ENCODE results near the gene GAS6.
"Not testable (repeated sequence)": the region's sequence is repeated elsewhere in the genome, so short reads cannot be mapped to it uniquely, and the experiment has no call there.

The GAS6 gene

GRCh38 chr13:113869263-113869662, 5.4 kb upstream of the GAS6 start:
- no peak for TF ChIP-seq CTCF (IDR thresholded peaks at IDR 0.05; ENCODE audit: low read depth, low read length)
- DNase-seq (ENCODE audit: low read depth in 2 of 2), result no peak
- H3K4me3 ChIP-seq (replicated peaks in 1 of 2; ENCODE audit: low read depth in 2 of 2, low read length in 2 of 2), result no peak overlapping the region

- not testable (repeated sequence) for DNase-seq (ENCODE audit: low read depth in 2 of 2); H3K4me3 ChIP-seq (replicated peaks in 1 of 2; ENCODE audit: low read depth in 2 of 2, low read length in 2 of 2)
These were observed 4.0 kb upstream of the GAS6 start for GRCh38 chr13:113867913-113868312.

- H3K4me3 ChIP-seq (replicated peaks in 1 of 2; ENCODE audit: low read depth in 2 of 2, low read length in 2 of 2), result no peak overlapping the region
- no peak for DNase-seq (ENCODE audit: low read depth in 2 of 2)
- TF ChIP-seq CTCF (IDR thresholded peaks at IDR 0.05; ENCODE audit: low read depth, low read length), result no peak
These were observed 1.6 kb upstream of the GAS6 start for GRCh38 chr13:113865427-113865826.

GRCh38 chr13:113864273-113864890, 506 bp upstream of the GAS6 start:
- peak overlapping the region; percentile 51 to 77 for H3K4me3 ChIP-seq (replicated peaks in 1 of 2; ENCODE audit: low read depth in 2 of 2, low read length in 2 of 2)
- TF ChIP-seq CTCF (IDR thresholded peaks at IDR 0.05; ENCODE audit: low read depth, low read length), result no peak
- peak; percentile 18 to 27 for DNase-seq (ENCODE audit: low read depth in 2 of 2)

- TF ChIP-seq CTCF (IDR thresholded peaks at IDR 0.05; ENCODE audit: low read depth, low read length), result no peak
- DNase-seq (ENCODE audit: low read depth in 2 of 2), result peak; percentile 31 to 45
- H3K4me3 ChIP-seq (replicated peaks in 1 of 2; ENCODE audit: low read depth in 2 of 2, low read length in 2 of 2), result peak overlapping the region; percentile 57 to 77
These were observed 849 bp downstream of the GAS6 start for GRCh38 chr13:113862931-113863523.

- DNase-seq (ENCODE audit: low read depth in 2 of 2), result no peak
- H3K4me3 ChIP-seq (replicated peaks in 1 of 2; ENCODE audit: low read depth in 2 of 2, low read length in 2 of 2), result peak overlapping the region; percentile 57 to 77
- no peak for TF ChIP-seq CTCF (IDR thresholded peaks at IDR 0.05; ENCODE audit: low read depth, low read length)
These were observed 1.5 kb downstream of the GAS6 start for GRCh38 chr13:113862191-113862930.

- DNase-seq (ENCODE audit: low read depth in 2 of 2), result no peak
- no peak for TF ChIP-seq CTCF (IDR thresholded peaks at IDR 0.05; ENCODE audit: low read depth, low read length)
- H3K4me3 ChIP-seq (replicated peaks in 1 of 2; ENCODE audit: low read depth in 2 of 2, low read length in 2 of 2), result no peak overlapping the region
These were observed 2.3 kb downstream of the GAS6 start for GRCh38 chr13:113861433-113862030.
